Psoas muscle (tissue), 8 donors: ENCODE measurements around the gene APLN. TPM values are rescaled to one million over a fixed set of nuclear protein-coding genes. Genes with fewer than 3 reads are reported as not detected.

Source experiments
- ATAC-seq, 4 donors: fragments of 200-7000 bp; cut with Tn5 transposase; one replicate each; pipeline ENCODE4 v1.9.1; 2020; ENCODE audit warnings: moderate library complexity in 3 of 4, mild to moderate bottlenecking in 2 of 4
- DNase-seq, 2 donors: peaks; one replicate each; pipeline ENCODE4 v3.0.0-alpha.2; 2020
- H3K27ac ChIP-seq: fragments of 200-600 bp; one replicate; pipeline ENCODE4 v1.8.0; 2022
- H3K27me3 ChIP-seq, 3 donors: fragments of 200-600 bp in 1 of 3; one replicate each; pipeline versions ENCODE4 v1.6.1 to v1.8.0; 2013 to 2022; ENCODE audit warnings: low read length in 2 of 3, mild to moderate bottlenecking in 2 of 3, moderate library complexity in 1 of 3; ENCODE audit not compliant: insufficient read depth in 3 of 3
- H3K36me3 ChIP-seq, 2 donors: fragments of 200-600 bp in 1 of 2; one replicate each; pipeline versions ENCODE4 v1.6.1 to v1.8.0; 2013 to 2022; ENCODE audit warnings: low read depth in 1 of 2, mild to moderate bottlenecking in 1 of 2, moderate library complexity in 1 of 2; ENCODE audit not compliant: insufficient read depth in 1 of 2
- H3K4me1 ChIP-seq: fragments of 200-600 bp; one replicate; pipeline ENCODE4 v1.8.0; 2022
- H3K4me3 ChIP-seq: fragments of 200-600 bp; one replicate; pipeline ENCODE4 v1.8.0; 2022; ENCODE audit warnings: mild to moderate bottlenecking
- H3K9me3 ChIP-seq: fragments of 200-600 bp; one replicate; pipeline ENCODE4 v1.8.0; 2022
- WGBS, 3 donors: extraction: QIAGEN DNeasy Blood & Tissue Kit; methylation state at CpG; one replicate each; pipeline versions ENCODE4 v1.1.6 to v1.1.7; 2013; 5-methylcytosine and 5-hydroxymethylcytosine counted together
- intact Hi-C, 2 donors: fragments of 100-400 bp; cut with DNase I; formaldehyde crosslinking; loops; one replicate each; pipeline versions ENCODE4 v1.11.0 to v1.14.2; 2022
- polyA plus RNA-seq, 3 donors: library from polyadenylated mRNA; stranded (reverse); fragments of 200-250 nt; gene quantifications; one replicate each; pipeline ENCODE4 v1.2.3, GENCODE V29; 2013
- total RNA-seq, 4 donors: library from RNA; stranded (reverse); fragmentation: NEBNext Ultra II Directional in 2 of 4; extraction: Animal tissue kit (Norgen Biotek cat#: 25700) in 2 of 4; gene quantifications; one replicate each; pipeline versions ENCODE4 v1.2.1 to v1.2.4, GENCODE V29; 2021 to 2023
- TF ChIP-seq, protein P1 (sequence below): fragments of 200-600 bp; IDR thresholded peaks from one replicate; pipeline ENCODE4 v1.8.0; 2022; ENCODE audit warnings: antibody characterized with exemption
- donor health status: healthy with polysubstance abuse.
- donor health status: DM: no; HTN: no; CAD: no; lungs with moderate emphysema.
- donor health status: Bipolar disorder and iron deficiency.
- donor health status: healthy.
- donor health status: DM: yes; HTN: yes; CAD: no.
- donor health status: DM: no; HTN: no; CAD: no.
- donor health status: DM: no; HTN: no; CAD: no.
- donor health status: DM: yes; HTN: yes; CAD: no.

APLN gene
- total and polyA plus RNA-seq, 7 donors: 0.13 to 4.1 (median 0.86) TPM

GRCh38 chrX:129655547-129656249 is 942 bp upstream of the APLN start:
- Histone ChIP-seq H3K27ac (no peak overlapping the region), H3K36me3 (no peaks in the 10 kb centered on the region), H3K4me3 (no peak overlapping the region), H3K9me3 (no peaks in the 10 kb centered on the region), H3K4me1 (no peaks in the 10 kb centered on the region), H3K27me3 (no peaks in the 10 kb centered on the region)
- TF ChIP-seq, protein P1, sequence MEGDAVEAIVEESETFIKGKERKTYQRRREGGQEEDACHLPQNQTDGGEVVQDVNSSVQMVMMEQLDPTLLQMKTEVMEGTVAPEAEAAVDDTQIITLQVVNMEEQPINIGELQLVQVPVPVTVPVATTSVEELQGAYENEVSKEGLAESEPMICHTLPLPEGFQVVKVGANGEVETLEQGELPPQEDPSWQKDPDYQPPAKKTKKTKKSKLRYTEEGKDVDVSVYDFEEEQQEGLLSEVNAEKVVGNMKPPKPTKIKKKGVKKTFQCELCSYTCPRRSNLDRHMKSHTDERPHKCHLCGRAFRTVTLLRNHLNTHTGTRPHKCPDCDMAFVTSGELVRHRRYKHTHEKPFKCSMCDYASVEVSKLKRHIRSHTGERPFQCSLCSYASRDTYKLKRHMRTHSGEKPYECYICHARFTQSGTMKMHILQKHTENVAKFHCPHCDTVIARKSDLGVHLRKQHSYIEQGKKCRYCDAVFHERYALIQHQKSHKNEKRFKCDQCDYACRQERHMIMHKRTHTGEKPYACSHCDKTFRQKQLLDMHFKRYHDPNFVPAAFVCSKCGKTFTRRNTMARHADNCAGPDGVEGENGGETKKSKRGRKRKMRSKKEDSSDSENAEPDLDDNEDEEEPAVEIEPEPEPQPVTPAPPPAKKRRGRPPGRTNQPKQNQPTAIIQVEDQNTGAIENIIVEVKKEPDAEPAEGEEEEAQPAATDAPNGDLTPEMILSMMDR: no peak
- intact Hi-C loops: loop anchor here in 1 of 2 donors (5.0 kb wide), 1 partner anchor 62 kb away; no protein-coding TSS in a partner anchor
- WGBS, 3 donors: 59 to 74% (median 73%) methylated on average over 11 of the region's 11 CpGs
- DNase-seq: no peak
- ATAC-seq: no peak

GRCh38 chrX:129653971-129654651 is 645 bp downstream of the APLN start:
- H3K36me3 ChIP-seq: no peaks in the 10 kb centered on the region
- DNase-seq: no peak
- peak overlapping the region; percentile 63 for H3K4me3 ChIP-seq
- TF ChIP-seq, protein P1: no peak
- intact Hi-C loops: loop anchor here in 1 of 2 donors (5.0 kb wide), 1 partner anchor 73 kb away; no protein-coding TSS in a partner anchor
- H3K27me3 ChIP-seq: no peaks in the 10 kb centered on the region
- H3K27ac ChIP-seq: no peak overlapping the region
- no peaks in the 10 kb centered on the region for H3K9me3 ChIP-seq
- WGBS, 3 donors: 1 to 34% (median 1%) methylated on average over 15 to 56 of the region's 57 CpGs
- no peaks in the 10 kb centered on the region for H3K4me1 ChIP-seq
- peak; percentile 40 to 67 (median 56) for ATAC-seq

DNA sequence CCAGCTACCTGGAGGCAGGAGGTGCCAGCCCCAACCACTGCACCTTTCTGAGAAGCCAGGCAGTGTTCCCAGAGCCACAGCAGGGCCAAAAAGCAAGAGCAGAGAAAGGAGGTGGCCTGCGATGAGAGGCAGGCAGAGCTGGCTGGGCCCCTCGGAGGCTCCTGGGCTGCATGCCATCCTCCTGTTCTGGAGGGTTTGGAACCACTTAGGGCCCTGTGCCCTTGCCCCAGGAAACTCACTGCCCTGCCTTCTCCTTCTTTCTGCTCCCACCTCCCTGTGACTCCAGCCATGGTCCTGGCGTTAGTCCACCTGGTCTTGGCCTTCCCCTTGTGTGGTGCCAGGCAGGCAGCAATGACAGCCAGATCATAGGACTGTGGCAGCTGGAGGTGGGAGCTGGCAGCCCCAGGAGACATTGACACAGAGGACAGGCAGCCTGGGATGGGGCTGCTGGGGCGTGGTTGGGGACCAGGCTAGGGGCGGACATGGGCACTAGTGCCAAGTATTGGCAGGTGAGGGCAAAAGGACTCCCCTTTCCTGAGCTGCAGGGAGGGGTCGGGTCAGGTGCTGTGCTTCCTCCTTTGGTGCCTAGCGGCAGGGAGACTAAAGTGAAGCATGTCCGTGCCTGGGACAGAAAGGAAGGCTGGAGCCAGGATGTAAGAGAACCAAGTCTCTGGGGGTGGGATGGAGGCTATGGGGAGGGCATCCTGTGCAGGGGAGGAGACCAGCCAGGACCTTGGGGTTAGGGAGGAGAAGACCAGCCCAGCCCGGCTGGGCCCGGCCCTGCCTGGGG is 1.4 kb downstream of the APLN start:
- Histone ChIP-seq H3K27ac (no peak overlapping the region), H3K9me3 (no peaks in the 10 kb centered on the region), H3K27me3 (no peaks in the 10 kb centered on the region), H3K4me3 (peak overlapping the region; percentile 63), H3K4me1 (no peaks in the 10 kb centered on the region), H3K36me3 (no peaks in the 10 kb centered on the region)
- intact Hi-C loops: loop anchor here in 1 of 2 donors (5.0 kb wide), 1 partner anchor 74 kb away; no protein-coding TSS in a partner anchor
- DNase-seq: peak in 1 of 2 donors; percentile 63
- TF ChIP-seq, protein P1: no peak
- WGBS, 3 donors: 21 to 42% (median 24%) methylated on average over 6 to 10 of the region's 10 CpGs
- peak; percentile 57 to 67 (median 60) for ATAC-seq

- peak in 3 of 4 donors; percentile 50 to 63 (median 62) for ATAC-seq
Measured at GRCh38 chrX:129652565-129653169, 2.1 kb downstream of the APLN start.

More at GRCh38 chrX:129652565-129653169, 2.1 kb downstream of the APLN start:
- H3K36me3 ChIP-seq: no peaks in the 10 kb centered on the region
- no peak overlapping the region for H3K4me3 ChIP-seq
- H3K27ac ChIP-seq: no peak overlapping the region
- no peaks in the 10 kb centered on the region for H3K9me3 ChIP-seq
- 55 to 61% (median 60%) methylated on average over 7 to 8 of the region's 8 CpGs for WGBS, 3 donors
- no peaks in the 10 kb centered on the region for H3K4me1 ChIP-seq
- TF ChIP-seq, protein P1: no peak
- no peaks in the 10 kb centered on the region for H3K27me3 ChIP-seq
- no peak for DNase-seq
- intact Hi-C loops: loop anchor here in 1 of 2 donors (5.0 kb wide), 1 partner anchor 75 kb away; no protein-coding TSS in a partner anchor
